ENCODE data around the gene HMCES.

HMCES gene

DNA sequence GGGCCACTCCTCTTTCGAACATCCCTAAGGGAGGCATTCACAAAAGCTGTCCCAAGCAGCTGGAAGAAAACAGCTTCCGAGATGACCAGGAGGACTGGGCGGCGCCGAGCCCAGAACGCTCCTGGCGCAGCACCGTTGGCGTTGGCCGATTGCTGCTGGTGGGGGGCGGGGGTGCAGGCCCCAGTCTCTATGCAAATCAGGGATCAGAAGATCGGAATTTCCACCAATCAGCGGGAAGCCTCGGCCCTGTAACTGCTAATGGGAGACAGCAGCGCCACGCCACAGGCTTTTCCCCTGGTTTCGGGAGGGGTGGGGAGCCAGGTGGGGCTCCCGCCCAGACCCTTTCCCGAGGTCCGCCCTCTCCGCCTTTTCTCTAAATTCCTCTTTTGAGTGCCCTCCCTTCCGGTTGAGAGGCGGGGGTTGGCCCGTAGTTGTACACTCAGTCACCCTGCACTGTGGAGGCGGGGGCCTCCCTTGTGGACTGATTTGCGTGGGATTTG is 27.0 kb downstream of the HMCES start:
- DNase-seq = no peak

DNA sequence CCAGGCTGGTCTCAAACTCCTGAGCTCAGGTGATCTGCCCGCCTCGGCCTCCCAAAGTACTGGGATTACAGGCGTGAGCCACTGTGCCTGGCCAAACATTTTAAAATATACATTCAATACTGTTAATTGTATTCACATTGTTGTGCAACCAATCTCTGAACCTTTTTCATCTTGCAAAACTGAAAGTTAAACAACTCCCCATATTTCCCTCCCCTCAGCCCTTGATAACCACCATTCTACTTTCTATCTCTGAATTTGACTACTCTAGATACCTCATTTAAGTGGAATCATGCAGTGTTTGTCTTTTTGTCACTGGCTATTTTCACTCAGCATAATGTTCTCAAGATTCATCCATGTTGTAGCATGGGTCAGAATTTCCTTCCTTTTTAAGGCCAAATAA is 30.0 kb downstream of the HMCES start:
- DNase-seq = no peak

DNA sequence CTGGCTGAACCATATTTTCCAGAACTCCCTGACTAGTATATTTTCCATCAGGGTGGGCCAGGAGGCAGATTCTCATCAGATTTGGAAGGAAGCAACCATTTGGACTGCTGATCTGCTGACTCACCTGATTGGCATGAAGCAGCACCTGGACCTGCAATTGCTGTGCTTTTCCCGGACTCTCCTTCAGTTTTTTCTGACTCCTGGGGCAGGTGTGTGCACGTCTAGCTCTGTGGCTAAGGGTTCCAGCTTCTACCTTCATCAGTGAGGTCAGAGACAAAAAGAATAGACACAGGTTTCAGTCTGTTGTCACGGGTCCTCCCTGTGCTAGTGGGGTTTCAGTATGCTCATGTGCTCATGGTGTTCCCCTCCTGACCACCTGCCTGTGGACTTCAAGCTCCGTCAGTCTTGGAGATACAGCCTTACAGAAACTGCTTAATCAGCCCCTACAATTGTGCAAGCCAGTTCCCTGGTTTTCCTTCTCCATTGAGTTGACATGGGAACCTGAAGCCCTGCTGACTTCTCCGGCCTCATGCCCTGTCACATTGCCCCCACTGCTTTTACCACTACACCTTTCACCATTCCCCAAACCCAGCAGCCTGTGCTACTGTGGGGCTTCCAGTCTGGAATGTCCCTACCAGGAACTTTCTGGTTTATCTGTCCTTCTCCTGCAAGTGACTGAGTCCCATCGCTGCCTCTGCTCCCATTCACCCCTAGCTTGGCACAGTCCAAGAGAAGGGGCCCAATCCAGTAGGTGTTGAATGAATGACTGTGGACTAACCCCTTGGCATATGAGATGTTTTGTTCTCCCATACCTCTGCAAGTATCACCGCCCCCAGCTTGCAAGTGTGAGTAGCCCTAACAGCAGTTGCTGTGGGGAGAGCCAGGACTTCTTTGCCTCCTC is 31.7 kb downstream of the HMCES start:
- DNase-seq = no peak

- DNase-seq = no peak
Measured at GRCh38 chr3:129311054-129311902, 32.6 kb downstream of the HMCES start.

DNA sequence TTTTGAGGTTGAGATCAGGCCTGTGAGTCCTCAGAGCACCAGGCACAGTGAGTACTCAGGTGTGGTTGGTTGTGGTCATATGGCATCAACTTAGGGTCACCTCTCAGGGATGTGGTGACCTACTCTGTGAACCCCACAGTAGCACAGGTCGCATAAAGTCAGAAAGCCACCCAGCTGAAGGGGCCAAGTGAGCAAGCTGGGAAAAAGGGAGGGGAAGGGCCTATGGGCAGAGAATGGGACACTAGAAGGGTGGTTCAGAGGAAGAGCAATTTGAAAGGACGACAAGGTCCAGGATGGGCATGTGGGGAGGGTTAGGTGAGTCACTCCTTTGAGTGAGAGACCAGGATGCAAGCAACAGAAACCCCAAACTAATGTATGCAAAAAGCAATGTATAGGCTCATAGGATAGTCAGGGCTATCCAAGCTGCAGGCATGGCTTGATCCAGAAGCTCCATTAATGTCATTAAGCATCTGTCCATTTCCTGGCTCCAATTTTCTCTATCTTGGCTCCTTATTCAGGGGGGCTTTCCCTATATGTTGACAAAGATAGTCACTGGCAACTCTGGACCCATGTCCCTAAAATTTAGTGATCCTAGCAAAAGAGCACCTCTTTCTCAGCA is 33.5 kb downstream of the HMCES start:
- no peak for DNase-seq

DNA sequence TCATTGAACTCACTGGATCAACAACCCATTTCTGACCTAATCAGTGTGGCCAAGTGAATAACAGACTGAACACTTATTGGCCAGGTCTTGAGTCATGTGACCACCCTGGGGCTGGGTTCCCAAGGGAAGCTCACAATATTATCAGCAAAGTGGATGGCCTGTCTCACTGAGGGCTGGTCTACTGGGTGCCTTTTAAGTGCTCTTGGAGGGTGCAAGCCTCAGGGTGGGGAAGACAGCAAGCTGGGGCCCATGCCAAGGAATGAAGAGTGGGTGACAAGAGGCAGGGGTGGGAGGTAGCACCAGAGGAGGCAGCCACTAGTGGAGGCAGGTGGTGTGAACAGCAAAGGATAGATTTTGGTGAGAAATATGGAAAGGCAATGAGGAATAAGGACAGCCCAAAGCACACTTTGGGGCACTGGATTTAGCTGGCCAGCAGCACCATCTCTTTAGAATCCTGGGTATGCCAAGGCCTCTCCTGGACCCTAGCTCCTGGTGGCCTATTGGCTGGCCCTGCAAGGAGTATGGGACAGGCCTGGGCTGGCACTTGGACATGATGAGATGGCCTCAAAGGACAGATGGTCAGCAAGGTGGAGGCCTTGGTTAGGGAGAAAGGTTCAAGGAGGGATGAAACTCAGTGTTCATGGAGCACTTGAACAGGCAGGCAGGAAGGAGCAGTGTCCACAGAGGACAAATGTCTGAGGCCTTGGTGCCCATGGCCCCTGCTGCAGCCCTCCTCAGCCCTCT is 34.2 kb downstream of the HMCES start:
- DNase-seq = no peak

DNA sequence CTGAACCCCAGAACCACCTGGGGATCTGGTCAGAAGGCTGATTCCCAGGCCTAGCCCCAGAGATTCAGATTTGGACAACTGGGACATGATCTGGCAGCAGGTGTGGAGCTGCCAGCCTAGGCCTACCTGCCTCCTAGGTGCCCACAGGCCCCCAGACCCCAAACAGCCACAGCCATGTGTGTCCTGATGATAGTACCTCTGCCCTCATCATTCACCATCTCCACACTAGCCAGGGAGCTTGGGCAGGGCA is 34.7 kb downstream of the HMCES start:
- no peak for DNase-seq

DNA sequence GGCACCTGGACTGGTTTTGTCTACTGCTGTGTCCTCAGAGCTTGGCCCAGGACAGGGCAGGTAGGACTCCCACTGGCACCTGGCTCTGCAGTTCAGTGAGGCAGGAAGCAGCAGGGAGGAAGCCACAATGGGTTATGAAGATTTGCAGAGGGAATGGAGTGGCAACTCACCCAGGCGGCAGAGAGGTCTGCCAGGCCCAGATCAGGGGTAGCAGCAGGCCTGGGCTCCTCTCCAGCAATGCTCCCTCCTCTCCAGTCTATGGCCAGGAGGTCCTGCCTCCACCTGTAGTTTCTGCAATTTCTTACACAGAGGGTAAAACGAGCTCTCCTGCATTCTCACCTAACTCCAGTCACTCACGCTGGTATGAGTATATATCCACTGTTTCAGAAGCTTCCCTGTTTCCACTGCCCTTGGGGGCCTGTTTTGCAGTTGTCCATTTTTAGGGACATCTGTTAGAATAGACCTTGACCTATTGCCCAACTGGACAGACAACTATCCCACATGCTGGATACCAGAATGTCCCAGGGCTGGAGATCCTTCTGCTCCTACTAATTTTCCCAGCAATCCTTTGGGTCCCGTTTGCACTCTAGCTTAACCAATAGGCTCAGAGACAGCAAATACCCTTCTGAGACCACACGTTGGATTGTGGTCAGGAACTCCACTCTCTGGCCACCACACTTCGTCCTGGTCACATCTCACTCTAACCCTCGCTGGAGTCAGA is 35.2 kb downstream of the HMCES start:
- no peak for DNase-seq

DNA sequence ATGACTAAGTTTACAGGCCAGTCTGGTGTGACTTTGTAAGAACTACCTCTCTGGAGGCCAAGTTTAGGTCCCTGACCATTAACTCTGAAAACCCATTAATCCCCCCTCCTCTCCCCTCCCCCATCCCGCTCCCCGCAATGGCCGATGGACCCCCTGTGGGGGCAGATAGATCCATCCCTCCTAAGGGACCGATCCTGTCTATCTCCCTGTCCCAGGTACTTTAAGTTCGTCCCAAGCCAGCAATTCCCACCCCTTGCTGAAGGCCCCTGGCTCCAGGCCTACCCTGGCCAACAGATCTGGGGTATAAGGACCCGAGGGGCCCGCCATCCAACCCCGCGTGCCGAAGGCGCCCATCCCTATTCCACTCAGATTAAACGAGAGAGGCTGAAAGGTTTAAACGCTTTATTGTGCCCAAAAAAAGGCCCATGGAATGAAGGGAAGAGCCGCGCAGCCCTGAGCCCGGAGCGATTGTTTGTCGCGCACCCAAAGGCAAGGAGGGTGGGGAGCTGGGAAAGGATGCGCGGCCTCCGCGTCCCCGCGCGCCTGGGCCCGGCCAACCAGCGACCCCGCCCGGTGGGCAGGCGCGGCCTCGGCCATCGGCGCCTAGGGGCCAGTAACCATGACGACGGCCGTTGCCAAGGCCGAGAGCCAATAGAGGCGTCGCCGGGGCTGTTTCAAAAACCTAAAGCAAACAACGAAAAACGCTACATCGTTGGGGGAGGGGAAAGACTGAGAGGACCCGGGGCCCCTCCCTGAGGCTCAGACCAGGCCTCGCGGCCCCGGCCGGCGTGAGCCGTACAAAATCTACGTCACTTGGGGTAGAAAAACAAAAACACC is 35.9 kb downstream of the HMCES start:
- DNase-seq = peak; percentile 58

GRCh38 chr3:129315223-129315997 is 36.7 kb downstream of the HMCES start:
- DNase-seq = no peak

DNA sequence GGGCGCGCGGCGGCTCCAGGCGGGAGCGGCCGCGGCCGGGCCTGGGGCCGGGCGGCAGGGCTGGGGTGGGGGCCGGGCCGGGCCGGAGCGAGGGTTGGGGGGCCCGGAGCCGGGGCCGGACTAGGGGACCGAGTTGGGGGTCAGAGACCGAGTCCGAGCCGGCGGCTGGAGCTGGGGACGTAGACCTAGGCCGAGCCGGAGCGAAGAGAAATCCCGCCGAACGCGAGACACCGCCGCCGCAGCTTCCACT is 37.3 kb downstream of the HMCES start:
- no peak for DNase-seq

DNA sequence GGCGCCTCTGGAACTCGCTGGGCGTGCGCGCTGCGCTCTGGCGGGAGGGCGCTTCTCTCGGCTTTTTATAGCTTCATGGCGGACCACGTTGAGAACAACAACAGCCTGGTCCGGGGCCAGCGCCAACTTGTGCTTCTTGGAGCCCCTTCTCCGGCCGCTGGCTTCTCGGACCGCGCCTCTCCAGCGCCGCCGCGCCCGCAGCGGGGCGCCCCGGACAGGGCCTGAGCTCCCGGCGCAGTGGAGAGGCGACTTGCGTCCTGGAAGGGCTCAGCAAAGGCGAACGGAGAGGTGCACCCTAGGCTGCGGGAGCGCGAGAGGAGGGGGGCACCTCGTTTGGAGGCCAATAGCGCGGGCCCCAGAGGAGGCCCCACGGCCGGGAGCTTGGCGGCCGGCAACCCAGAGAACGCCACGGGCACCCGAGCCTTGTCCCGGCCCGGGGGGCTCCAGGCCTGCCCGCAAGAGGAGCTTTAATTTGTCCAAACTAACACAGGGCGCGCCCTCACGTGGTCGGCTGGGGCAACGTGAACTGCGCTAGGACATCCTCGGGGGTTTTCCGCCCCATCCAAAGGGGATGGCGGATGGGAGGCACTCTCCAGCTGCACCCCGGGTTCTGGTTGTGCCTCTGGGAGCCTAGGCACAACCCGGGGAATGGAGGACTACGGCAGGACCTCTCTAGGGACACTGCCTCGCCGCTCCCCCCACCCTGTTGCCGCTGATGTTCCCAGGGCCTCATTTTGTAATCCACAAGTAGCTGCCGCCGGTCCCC is 37.8 kb downstream of the HMCES start:
- no peak for DNase-seq

- DNase-seq = no peak
Measured at GRCh38 chr3:129317014-129317771, 38.5 kb downstream of the HMCES start.

DNA sequence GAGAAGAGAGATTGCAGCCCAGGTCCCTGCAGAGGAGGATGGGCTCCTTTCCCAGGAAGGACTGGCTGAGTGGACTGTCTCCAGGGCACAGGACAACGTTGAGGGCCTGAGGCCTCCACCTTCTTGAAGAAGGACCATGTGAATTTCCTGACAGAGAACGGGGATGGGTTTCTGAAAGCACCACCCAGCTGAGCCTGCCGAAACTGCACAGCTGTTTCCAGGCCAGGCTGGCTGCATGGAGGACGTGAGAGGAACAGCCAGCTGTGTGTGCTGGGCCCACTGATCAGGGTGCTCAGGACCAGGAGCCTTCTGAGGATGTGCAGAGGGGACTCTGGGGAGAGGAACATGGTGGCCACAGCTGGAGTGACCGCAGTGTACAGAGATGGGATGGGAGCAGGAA is 39.2 kb downstream of the HMCES start:
- DNase-seq = no peak

GRCh38 chr3:129318921-129319320 is 40.3 kb downstream of the HMCES start:
- DNase-seq = no peak

DNA sequence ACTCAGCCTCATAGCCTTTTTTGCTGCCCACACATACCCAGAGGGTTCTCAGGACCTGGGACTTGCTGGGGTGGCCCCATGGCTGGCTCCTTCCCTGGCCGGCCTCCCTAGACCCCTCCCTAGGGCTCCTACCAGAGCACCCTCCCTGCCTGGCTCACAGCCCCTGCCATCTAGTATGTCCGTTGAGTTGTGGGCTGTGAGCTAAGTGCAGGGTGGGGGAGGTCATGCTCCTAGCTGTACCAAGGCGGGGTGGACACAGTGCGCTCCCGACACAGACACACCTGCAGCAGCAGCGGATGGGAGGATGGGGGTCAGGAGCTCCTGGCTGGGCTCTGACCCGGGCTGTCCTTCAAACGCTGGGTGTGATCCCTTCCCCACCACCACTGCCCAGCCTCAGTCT is 41.6 kb downstream of the HMCES start:
- no peak for DNase-seq

DNA sequence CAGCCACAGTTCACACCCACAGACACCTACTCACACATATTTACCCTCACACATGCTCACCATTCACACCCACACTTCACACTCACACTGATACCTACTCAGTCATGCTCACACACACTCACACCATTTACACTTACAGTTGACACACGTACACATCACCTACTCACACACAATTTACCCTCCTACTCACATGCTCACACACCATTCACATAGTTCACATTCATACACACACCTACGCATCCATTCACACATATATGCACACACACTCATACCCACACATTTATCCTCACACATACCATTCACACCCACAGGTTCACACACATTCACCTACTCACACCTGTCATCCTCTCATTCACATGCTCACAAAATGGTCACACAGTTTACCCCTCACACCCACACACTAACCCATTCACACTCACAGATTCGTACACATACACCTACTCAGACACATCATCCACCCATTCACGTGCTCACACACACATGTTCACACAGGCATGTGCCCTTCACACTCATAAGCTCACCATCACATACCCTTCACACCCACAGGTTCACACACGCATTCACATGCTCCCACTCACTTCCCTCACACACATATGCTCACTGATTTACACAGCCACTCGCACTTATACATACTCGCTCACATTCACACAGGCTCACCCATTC is 42.3 kb downstream of the HMCES start:
- no peak for DNase-seq

GRCh38 chr3:129321887-129322286 is 43.2 kb downstream of the HMCES start:
- no peak for DNase-seq

All from NCI-H2029 treated with DMSO at 0.1 percent for 48 hours (cell line).